ENCODE measurements around the gene GNB5.
A peak's percentile ranks its signal among the peaks of the same experiment; 100 is the strongest.
"Not testable (repeated sequence)": the region's sequence is repeated elsewhere in the genome, so short reads cannot be mapped to it uniquely, and the experiment has no call there.

The GNB5 gene

DNA sequence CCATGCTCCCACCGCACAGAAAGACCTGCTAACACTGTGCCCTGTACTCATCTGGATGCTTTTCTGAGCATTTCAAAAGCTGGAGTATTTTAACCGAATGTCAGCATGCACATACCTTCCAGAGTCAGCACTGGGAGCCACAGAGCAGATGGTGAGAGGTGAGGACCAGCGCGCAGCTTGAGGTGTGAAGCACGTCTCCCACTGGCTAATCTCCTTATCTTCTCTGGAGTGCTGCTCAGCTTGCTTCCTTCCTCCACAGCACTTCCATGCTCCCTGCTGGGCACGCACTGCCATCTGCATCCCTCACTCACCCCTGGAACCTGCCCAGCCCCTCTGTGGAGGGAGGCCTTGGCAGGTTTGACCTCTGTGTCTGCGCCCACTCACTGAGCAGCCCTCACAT is at the start of gene GNB5:
Gene GNB5, minus strand, starts transcription at position 186 of the 400 bp plus-strand sequence. CDS start 6,716 bp downstream, outside the sequence.
- no peak for DNase-seq (ENCODE audit: low spot score)

DNA sequence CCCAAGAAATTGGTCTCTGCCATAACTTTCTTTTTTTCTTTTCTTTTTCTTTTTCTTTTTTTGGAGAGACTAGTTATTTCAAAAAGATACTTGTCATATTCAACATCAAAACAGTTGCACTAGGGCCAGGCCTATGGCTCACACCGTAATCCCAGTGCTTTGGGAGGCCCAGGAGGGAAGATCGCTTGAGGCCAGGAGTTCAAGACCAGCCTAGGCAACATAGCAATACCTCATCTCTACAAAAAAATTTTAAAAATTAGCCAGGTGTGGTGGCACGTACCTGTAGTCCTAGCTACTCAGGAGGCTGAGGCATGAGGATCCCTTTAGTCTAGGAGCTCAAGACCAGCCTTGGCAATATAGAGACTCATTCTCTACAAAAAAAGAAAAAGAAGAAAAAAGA is 49.0 kb upstream of the GNB5 start:
- no peak for DNase-seq (ENCODE audit: low spot score)

DNA sequence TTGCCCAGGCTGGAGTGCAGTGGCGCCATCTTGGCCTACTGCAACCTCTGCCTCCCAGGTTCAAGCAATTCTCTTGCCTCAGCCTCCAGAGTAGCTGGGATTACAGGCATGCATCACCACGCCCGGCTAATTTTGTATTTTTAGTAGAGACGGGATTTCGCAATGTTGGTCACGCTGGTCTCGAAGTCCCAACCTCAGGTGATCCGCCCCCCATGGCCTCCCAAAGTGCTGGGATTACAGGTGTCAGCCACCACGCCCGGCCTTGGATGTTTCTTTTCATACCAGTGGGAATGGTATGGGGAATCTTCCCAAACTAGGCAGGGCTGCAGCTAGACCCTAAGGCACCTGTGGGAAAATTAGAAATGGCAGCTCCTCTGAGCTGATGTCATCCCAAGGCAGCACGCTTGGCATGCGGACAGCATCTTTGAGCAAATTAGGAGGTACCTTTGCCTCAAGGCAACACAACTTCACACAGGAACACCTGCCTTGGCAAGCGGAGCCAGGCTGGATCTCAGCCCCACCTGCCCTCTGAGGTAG is 47.9 kb upstream of the GNB5 start:
- not testable (repeated sequence) for DNase-seq (ENCODE audit: low spot score)

DNA sequence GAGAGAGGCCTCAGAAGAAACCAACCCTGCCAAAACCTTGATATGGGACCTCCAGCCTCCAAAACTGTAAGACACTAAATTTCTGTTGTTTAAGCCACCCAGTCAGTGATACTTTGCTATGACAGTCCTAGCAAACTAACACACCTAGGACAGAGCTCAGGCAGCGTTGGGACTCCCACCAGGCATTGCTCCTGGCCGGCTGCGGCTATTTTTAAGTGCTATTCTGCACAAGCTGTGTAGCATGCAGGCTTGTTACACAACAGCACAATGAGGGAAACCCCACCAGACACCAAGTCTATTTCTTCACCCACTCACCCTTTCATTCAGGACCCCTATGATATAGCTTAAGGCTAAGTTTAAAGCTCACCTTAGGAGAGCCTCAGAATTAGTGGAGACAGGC is 47.0 kb upstream of the GNB5 start:
- no peak for DNase-seq (ENCODE audit: low spot score)

DNA sequence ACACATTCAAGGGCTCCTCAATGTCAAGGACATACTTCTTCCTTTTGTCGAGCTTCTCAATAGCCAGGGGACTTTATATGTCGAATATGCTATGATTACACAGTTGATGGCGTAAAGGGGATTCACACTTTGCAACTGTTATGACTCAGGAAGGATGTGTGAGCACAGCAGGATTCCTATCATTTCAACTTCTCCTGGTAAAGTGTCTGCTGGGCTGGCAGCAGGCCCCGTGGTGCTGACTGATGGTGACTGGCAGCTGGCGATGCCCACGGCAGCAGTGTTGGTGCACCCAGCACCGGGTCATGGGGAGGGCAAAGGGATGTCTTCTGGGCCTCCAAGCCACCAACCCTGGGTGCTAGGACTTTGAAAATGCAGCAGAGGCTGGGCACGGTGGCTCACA is 44.8 kb upstream of the GNB5 start:
- no peak for DNase-seq (ENCODE audit: low spot score)

DNA sequence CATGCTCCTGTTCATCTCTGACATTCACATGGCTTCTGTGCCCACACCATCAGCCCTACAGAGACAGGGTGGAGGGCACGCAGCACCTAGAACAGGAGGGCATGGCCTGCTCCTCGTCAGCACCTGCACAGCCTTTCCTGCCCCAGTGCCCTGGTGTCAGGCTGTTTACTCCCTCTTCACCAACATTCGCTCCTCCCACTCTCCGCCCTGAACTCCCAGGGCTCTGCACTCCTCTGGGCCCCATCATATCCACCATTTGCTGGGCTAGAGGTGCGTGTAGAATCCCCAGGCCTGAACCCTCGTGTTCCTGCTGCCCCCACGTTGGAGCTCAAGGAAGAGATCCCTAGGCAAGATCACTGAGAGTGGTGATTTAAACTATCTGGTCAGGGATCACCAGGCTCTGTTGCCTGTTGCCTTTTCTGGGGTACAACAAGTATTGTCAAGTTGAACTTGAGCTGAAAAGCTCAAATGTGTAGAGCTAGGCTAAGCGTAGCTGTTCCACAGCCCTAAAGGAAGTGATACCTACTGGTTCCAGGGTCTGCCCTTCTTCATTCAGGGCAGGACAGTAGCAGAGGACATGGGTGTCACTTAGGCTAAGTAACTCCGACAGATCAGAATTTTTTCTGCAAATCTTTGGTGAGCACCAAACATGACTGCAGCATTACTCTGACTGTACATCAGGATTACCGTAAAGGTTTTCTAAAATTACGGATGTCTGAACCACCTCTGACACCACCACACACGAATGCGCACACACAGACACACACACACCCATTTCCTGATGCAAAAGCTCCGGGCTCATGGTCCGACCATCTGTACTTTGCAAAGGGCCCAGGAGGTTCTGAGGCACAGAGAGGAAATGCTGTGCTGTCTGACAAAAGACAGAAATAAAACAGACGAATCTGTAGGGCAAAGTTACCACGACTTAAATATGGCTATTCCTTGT is 43.7 kb upstream of the GNB5 start:
- no peak for DNase-seq (ENCODE audit: low spot score)

DNA sequence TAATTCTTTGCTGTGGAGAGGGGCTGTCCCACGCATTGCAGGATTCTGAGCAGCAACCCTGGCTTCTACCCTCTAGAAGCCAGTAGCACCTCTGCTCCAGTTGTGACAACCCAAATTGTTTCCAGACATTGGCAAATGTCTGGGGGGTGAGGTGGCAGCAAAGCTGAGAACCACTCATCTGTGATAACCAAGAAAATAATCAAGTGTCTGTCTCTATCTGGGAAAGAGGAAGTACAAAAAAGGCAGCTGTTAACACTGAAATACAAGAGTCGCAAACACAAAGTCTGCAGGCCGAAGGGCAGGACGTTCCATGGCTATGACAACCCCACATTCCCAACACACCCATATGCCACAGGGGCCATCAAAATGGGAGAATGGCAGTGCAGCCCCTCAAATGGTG is 42.2 kb upstream of the GNB5 start:
- no peak for DNase-seq (ENCODE audit: low spot score)

DNA sequence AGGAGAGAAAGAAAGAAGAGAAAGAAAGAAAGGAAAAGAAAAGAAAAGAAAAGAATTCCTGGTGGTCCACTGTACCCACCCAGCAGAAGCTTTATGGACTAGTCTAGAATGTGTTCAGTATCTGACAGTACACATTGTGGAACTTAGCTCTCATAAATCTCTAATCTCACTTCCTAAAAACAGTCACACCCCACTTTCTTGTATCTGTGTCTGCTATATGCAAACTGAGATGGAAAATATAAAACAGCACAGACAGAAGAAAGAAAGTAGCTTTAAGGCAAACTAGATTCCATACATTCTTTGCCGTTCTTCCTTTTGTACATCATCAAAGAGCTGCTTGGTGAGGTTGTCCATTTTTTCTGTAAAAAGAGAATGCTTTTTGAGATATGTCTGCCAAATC is 41.1 kb upstream of the GNB5 start:
- no peak for DNase-seq (ENCODE audit: low spot score)

DNA sequence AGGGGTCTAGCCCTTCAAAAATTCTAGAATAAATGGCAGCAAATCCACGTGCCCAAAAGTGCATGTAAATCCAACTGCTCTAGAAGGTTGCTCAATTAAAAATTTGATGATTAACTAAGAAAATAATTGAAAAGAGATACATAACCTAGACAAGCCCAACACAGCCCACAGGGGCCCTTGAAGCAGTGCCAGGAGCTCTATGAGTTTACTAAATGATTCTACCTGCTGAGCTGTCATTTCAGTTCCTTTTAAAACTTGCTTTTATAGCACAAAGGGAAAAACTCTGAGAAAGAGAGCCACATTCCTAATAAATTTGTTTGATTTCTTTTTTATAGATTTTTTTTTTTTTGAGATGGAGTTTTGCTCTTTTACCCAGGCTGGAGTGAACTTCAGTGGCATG is 38.9 kb upstream of the GNB5 start:
- DNase-seq (ENCODE audit: low spot score): no peak

DNA sequence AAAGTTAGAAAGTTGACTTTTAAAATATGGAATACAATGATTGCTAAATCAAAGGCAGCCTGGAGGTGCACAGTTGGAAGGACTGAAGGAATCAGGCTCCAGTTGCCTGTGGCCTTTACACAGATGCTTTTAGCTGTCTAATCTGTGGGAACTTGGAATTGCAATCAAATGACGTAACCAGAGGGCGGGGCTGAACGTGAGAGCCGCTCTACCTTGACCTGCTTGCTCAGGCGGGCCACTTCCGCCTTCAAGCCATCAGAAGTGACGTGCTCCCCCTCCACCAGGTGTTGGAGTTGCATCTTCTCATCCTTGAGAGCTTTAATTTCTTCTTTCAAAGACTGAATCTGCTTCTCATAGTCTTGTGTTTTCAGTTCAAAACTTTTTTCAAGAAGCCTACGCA is 37.7 kb upstream of the GNB5 start:
- DNase-seq (ENCODE audit: low spot score): peak; percentile 59

DNA sequence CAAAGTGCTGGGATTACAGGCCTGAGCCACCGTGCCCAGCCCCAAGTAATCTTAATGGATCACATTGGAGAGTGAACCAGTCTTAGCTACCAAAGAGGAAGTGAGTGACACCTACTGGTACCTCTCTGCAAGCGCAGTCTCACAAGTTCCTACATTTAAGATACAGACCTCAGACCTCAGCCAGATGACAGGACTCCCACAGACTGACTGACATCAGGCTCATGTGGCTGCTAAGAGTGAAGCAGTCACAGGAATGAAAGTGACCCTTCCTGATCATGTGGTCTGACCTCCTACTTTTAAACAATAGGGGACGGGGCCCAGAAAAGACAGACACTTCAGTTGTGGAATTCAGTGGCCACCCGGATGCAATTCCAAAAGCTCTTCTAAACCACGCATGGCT is 36.3 kb upstream of the GNB5 start:
- DNase-seq (ENCODE audit: low spot score): peak; percentile 68

DNA sequence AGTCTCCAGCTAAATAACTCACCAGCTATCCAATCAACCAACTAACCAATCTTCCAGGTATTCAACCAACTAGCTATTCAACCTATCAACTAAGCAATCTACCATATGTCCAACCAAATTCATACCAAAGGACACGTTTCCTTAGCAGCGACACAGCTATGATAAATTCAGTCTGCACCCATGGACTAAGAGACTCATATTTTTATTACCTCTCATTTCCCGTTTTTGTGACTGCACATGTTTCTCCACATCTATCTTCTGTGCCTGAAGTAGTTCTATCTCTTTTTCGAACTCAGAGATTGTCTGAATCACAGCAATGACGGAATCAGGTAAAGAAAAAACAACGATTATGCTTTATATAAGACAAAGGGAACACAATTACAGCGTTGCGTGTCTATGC is 34.0 kb upstream of the GNB5 start:
- DNase-seq (ENCODE audit: low spot score): no peak

DNA sequence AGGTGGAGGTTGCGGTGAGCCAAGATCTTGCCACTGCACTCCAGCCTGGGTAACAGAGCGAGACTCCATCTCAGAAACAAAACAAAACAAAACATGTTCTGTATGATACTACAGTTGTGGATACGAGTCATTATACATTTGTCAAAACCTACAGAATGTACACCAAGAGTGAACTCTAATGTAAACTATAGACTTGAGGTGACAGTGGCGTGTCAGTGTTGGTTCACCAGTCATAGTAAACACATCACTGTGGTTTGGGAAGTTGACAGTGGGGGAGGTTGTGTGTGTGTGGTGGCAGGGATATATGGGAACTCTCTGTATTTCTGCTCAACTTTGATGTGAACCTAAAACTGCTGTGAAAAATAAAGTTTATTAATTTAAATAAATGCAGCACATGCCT is 33.0 kb upstream of the GNB5 start:
- no peak for DNase-seq (ENCODE audit: low spot score)

DNA sequence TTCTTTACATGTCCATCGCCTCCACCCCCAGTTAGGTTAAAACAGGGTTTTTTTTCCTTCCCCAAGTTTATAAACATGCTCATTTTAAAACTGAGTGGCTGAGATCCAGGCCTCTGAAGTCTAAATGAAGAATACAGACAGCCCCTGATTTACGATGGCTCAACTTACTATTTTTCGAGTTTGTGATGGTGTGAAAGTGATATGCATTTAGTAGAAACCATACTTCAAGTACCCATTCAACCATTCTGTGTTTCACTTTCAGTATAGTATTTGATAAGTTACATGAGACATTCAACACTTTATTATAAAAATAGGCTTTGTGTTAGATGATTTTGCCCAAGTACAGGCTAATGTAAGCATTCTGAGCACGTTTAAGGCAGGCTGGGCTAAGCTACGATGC is 30.5 kb upstream of the GNB5 start:
- DNase-seq (ENCODE audit: low spot score): no peak

DNA sequence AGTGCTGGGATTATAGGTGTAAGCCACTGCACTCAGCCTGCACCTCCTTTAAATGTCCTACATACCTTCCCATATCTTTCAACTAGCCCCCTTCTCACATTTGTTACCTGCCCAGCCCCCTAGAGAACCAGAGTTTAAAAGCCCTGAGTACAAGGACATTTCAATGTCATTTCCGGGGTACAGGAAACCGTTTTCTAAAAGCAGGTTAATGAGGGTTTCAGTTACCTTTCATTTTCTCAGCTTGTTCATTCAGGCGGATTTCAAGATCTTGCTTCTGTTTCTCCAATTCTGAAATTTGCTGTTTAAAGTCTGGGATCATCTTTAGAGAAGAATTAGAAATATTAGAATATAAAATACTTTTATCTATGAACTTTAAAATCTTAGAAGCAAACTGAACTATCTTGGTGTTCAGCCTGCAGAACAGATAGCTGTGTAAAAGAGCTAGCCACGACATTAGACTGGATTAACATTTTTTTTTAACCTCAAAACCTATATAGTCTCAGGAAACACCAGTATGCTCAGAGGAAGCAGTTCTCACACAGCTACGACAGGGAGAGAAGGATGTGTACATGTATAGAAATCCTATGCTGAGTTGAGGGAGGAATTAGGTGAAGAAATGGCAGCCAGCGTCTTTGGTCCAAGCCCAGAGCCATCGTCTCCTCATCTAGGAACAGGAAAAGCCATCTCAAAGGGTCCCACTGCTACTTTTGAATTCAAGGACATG is 29.9 kb upstream of the GNB5 start:
- no peak for DNase-seq (ENCODE audit: low spot score)

DNA sequence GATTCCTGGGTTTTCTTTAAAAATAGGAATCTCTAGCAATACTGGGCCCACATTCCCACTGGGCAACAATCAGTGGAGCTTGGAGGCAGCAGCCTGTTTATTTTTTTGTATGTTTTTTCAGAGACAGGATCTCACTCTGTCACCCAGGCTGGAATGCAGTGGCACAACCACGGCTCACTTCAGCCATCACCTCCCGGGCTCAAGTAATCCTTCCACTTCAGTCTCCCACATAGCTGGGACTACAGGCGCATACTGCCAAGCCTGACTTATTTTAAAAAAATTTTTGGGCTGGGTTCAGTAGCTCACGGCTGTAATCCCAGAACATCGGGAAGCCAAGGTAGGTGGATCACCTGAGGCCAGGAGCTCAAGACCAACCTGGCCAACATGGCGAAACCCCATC is 29.1 kb upstream of the GNB5 start:
- DNase-seq (ENCODE audit: low spot score): no peak

DNA sequence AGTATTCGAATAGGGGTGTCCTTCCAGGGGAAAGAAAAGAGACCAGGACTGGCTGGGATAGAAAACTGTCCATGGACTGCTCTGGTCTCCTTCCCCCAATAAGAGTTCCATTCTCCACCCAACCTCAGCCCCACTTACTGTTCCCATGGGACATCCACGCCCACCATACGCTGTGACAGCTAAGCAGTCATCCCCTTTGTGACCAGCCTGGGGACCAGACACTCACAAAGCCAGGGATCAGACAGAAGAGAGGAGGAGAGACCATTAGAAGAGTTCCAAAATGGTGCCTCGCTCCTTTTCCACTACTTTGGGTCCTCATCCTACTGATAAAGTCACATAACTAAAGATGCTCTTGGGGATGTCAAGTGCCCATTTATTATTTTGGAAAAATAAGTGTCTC is 27.6 kb upstream of the GNB5 start:
- DNase-seq (ENCODE audit: low spot score): no peak

DNA sequence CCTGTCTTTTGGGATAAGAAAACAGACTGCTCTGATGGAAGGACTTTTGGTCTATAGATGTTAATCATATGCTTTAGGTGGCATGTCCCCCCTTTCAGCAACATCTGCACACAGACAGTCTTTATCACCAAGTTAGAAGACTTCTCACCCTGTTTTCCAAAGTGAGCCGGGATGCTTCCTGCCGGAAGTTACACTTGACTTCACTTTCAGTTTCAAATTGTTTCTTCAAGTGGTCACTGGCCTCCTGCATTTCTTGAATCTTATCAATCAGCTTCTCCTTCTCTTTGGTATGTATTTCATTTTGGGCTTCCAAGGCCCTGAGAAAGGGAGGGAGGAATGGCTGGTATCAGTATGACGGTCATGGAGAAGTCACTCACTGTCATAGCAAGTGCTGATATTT is 27.2 kb upstream of the GNB5 start:
- no peak for DNase-seq (ENCODE audit: low spot score)

DNA sequence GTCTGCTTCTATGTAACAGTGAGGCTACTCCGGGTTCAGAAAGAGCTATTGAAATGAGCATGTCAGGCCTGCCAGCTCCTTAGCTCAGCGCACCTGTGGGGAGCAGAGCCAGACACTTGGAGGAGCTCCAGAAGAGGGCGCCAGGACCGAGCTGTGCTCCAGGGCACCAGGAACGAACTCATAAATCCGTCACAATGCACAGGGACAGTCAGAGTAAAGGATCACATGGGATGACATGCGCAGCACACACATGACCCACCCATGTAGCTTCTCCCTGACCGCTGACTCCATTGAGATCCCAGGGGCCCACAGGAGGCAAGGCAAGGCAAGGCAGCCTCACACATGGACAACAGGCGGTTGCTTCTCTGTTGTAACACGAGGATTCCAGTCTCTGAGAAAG is 26.0 kb upstream of the GNB5 start:
- DNase-seq (ENCODE audit: low spot score): no peak

DNA sequence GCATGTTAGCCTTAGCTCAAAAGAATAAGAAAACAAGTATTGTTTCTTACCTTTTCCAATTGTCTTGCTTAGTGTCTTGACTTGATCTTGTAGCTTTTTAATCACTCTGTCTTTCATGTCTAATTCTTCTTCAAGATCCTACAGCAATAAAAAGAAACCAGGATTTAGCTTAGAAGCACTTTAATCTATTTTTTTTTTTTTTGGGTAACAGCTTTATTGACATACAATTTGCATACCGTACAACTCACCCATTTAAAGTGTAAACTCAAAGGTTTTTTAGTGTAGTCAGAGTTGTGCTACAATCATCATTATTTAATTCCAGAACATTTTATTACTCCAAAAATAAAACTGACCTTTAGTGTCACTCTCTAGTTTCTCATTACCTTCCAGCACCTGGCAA is 23.4 kb upstream of the GNB5 start:
- DNase-seq (ENCODE audit: low spot score): no peak

DNA sequence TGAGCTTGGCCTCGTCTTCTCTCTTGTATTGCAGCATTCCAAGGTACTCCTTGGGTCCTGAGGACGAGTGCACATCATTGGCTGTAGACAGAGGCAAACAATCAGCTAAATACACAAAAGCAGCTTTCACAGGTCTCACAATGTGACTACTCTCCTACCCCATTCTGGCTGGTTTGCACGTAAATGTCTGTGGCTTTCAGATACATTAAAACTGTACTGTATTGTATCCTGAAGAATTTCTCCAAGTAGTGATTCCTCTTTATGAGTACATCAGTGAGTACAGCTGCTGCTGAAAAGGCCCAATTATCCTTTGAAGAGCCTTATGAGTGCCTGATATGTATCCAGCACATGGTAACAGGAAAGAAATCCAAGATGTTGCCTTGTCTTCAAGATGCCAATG is 22.0 kb upstream of the GNB5 start:
- no peak for DNase-seq (ENCODE audit: low spot score)

DNA sequence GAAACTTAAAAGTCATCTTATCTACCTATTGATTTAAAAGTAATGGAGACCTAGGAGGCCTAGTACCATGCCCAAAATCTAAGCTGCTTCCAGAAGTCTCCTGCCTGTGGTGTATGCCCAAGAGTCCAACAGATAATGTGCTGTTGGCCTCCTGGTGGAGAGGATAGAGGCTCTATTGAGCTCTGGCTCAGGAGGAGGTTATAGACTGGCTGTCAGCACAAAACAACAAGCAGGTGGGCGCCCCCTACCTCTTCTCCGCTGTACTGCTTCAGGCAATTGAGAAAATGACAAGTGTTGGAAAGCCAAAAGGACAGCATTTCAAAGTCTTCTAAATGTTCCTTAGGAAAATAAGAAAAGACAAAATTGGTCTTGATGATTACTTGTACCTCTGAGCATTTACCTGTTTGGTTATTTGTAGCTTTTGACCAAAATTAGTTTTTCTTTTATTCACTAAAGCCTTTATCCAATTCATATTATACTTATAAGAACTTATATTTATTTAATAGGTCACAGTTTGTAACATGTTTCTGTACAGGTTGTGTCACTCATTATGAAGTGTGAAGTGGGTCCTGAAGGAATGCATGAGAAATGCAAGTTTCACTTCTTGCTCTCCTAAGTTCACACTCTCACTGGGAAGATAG is 17.2 kb upstream of the GNB5 start:
- peak; percentile 47 for DNase-seq (ENCODE audit: low spot score)

DNA sequence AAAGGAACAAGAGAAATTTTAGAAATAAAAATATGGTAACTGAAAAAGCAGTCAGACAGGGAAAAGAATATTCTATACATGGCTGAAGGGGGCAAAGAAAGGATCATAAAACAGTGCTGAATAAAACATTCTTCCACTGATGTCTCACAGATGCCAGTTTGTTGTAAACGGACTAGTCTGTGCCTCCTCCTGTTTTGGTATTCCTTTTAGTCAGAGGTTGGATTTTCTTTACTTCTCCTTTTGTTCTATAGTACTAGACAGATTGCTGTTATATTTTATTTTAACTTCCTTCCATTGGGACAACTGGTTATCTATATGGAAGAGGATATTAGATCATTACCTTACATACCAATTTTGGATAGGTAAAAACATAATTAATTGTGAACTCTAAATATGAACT is 16.0 kb upstream of the GNB5 start:
- no peak for DNase-seq (ENCODE audit: low spot score)

Data from SW480 (cell line).